PFSK-1 (cell line): Measurements from ENCODE around the gene PADI1. TPM values are rescaled to one million over a fixed set of nuclear protein-coding genes. Genes with fewer than 3 reads are reported as not detected.

ENCODE experiments used
- FOXP2 ChIP-seq: optimal IDR thresholded peaks from 2 replicates; pipeline ENCODE3; 2011; ENCODE audit warnings: borderline replicate concordance, control low read depth, inconsistent platforms; ENCODE audit not compliant: insufficient read depth; ENCODE audit errors: extremely low read length, extremely low read depth
- POLR2AphosphoS5 ChIP-seq: IDR thresholded peaks from 2 replicates; pipeline ENCODE4 v1.6.1; 2012; ENCODE audit warnings: low read depth, mild to moderate bottlenecking, control low read depth, low read length, moderate library complexity
- SIN3A ChIP-seq: IDR thresholded peaks from 2 replicates; pipeline ENCODE4 v1.6.1; 2012; ENCODE audit warnings: mild to moderate bottlenecking, low read length, moderate library complexity, borderline replicate concordance; ENCODE audit not compliant: insufficient read depth
- TAF1 ChIP-seq: IDR thresholded peaks from 2 replicates; pipeline ENCODE4 v1.6.1; 2012; ENCODE audit warnings: low read length, control low read depth, borderline replicate concordance; ENCODE audit not compliant: insufficient read depth
- polyA plus RNA-seq: library from polyadenylated mRNA; unstranded; fragments of >200 nt; gene quantifications from one replicate; pipeline ENCODE4 v1.2.1, GENCODE V29; 2012; ENCODE audit warnings: low read depth, missing spikeins; ENCODE audit not compliant: insufficient read length
- TF ChIP-seq, protein P1 (sequence below), 2 experiments: IDR thresholded peaks; 2 replicates each; pipeline versions ENCODE4 v1.6.1 to v1.8.0; 2011 to 2012; ENCODE audit warnings: low read depth in 2 of 2, low read length in 2 of 2, control low read depth in 1 of 2, inconsistent platforms in 1 of 2, mild to moderate bottlenecking in 1 of 2, moderate library complexity in 1 of 2; ENCODE audit not compliant: insufficient read depth in 1 of 2

The PADI1 gene, protein sequence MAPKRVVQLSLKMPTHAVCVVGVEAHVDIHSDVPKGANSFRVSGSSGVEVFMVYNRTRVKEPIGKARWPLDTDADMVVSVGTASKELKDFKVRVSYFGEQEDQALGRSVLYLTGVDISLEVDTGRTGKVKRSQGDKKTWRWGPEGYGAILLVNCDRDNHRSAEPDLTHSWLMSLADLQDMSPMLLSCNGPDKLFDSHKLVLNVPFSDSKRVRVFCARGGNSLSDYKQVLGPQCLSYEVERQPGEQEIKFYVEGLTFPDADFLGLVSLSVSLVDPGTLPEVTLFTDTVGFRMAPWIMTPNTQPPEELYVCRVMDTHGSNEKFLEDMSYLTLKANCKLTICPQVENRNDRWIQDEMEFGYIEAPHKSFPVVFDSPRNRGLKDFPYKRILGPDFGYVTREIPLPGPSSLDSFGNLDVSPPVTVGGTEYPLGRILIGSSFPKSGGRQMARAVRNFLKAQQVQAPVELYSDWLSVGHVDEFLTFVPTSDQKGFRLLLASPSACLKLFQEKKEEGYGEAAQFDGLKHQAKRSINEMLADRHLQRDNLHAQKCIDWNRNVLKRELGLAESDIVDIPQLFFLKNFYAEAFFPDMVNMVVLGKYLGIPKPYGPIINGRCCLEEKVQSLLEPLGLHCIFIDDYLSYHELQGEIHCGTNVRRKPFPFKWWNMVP
- polyA plus RNA-seq, result not detected

DNA sequence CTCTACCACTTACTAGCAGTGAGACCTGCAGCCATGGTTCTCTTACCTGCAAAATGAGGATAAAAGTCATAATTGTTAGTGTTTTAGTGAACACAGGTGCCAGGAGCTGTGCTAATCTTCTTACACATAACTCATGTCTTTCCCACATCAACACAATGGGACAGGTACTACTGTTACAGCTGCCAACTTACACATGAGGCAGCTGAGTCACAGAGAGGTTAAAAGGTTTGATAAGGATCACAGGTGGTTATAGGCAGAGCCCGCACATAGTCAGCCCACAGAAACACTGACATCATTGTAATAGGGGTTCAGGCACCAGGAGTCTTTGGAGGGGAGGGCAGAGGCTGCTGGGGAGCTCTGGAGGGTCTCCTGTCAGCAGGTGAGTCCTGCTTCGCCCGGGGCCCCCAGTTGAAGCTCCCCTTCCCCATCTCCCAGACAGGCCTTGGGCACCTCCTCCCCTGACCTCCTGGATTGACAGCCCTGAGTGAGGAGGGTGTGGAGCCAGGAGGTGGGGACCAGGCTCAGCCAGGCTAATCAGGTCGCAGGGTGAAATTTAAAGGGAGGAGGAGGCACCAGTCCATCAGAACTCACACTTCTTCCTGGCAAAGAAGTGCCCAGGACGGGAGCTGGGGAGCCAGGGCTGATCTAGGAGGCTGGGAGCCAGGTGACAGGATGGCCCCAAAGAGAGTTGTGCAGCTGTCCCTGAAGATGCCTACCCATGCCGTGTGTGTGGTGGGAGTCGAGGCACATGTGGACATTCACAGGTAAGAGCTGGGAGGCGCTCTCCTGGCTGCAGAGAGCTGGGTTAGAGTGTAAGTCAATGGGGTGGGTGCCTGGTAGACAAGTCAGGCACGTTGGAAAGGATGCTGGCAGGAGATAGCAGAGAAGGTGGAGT lies at the start of gene PADI1:
Gene PADI1 (plus strand): TSS at position 583 of the 895 bp plus-strand sequence. CDS start 90 bp downstream, at position 673.
- TF ChIP-seq SIN3A, result no peak
- TF ChIP-seq, protein P1, sequence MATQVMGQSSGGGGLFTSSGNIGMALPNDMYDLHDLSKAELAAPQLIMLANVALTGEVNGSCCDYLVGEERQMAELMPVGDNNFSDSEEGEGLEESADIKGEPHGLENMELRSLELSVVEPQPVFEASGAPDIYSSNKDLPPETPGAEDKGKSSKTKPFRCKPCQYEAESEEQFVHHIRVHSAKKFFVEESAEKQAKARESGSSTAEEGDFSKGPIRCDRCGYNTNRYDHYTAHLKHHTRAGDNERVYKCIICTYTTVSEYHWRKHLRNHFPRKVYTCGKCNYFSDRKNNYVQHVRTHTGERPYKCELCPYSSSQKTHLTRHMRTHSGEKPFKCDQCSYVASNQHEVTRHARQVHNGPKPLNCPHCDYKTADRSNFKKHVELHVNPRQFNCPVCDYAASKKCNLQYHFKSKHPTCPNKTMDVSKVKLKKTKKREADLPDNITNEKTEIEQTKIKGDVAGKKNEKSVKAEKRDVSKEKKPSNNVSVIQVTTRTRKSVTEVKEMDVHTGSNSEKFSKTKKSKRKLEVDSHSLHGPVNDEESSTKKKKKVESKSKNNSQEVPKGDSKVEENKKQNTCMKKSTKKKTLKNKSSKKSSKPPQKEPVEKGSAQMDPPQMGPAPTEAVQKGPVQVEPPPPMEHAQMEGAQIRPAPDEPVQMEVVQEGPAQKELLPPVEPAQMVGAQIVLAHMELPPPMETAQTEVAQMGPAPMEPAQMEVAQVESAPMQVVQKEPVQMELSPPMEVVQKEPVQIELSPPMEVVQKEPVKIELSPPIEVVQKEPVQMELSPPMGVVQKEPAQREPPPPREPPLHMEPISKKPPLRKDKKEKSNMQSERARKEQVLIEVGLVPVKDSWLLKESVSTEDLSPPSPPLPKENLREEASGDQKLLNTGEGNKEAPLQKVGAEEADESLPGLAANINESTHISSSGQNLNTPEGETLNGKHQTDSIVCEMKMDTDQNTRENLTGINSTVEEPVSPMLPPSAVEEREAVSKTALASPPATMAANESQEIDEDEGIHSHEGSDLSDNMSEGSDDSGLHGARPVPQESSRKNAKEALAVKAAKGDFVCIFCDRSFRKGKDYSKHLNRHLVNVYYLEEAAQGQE (IDR thresholded peaks at IDR 0.05; ENCODE audit: insufficient read depth in 1 of 2, low read depth in 2 of 2, low read length in 2 of 2), result no peak
- TF ChIP-seq FOXP2, result no peak
- TF ChIP-seq POLR2AphosphoS5, result no peak
- TF ChIP-seq TAF1, result no peak

DNA sequence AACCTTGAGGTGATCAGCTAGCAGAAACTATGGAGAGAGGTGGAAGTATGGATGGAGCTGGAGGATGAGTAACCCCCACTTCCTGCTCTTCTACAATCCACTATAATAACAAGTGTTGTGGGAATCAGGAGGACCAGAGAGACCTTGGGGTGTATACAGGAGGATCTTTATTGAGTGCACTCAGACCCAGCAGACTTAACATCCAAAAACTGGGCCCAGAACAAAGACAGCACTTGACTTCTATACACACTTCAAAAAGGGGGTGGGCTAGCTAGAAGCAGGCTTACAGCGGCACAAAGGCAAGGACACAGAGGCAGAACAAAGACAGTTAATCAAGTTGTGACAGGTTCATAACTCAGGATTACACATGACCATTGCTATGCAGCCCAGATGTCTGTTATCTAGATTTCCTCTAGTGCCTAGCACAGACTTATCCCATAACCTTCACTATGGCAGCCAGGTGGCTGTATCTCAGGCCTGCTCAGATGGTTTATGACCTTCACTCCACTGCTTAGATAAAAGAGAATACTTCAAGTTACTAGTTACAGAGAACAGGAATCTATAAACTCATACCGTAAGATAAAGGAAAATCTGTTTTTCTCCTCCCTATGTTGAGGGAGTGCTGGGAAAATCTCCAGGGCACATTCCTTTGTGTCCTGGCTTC lies 49.5 kb upstream of the PADI1 start:
- no peak for TF ChIP-seq SIN3A
- TF ChIP-seq TAF1, result no peak
- TF ChIP-seq, protein P1 (IDR thresholded peaks at IDR 0.05; ENCODE audit: insufficient read depth in 1 of 2, low read depth in 2 of 2, low read length in 2 of 2), result no peak
- TF ChIP-seq FOXP2, result no peak
- no peak for TF ChIP-seq POLR2AphosphoS5

DNA sequence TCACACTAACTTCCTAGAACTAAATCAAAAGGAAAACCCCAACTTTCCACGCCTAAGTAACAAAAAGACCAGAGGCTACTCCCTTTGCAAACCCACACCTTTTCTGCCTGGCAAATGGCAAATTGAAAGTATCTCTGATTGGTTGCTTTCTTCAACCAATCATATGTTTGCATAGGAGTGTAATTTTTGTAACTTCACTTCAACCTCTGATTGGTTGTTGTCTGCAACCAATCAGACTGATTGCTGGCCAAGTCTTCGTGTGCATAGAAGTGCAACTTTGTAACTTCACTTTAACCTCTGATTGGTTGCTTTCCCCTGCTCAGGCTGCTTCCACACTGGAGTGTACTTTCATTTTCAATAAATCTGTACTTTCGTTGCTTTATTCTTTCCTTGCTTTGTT lies 48.8 kb upstream of the PADI1 start:
- TF ChIP-seq FOXP2 (no peak), TAF1 (no peak), SIN3A (no peak), POLR2AphosphoS5 (no peak)
- TF ChIP-seq, protein P1 (IDR thresholded peaks at IDR 0.05; ENCODE audit: insufficient read depth in 1 of 2, low read depth in 2 of 2, low read length in 2 of 2), result no peak

DNA sequence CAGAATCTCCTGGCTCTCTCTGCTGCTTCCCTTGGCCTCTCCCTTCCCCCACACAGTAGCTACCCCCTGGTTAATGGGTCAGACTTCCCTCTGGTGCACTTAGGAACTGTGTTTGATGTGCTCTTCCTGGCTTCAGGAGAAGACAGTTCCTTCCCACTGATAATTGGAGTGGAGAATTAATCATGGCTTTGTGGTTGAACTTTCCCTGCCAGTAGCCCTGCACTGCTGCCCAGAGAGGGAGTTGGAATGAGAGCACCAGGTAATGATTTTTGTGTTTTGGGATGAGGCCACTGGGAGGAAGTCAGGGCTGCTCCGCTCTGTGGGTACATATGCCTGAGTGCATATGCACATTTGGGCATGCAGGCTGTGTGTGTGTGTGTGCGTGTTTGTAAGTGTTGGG lies 46.0 kb upstream of the PADI1 start:
- TF ChIP-seq, protein P1 (IDR thresholded peaks at IDR 0.05; ENCODE audit: insufficient read depth in 1 of 2, low read depth in 2 of 2, low read length in 2 of 2), result no peak
- TF ChIP-seq FOXP2 (no peak), POLR2AphosphoS5 (no peak), TAF1 (no peak), SIN3A (no peak)
